HG03280 (cell line): ENCODE results near the gene MYOM3.

Source experiments
- ATAC-seq: cut with Tn5 transposase; IDR thresholded peaks from one replicate; pipeline ENCODE4 v1.9.1; 2021; ENCODE audit warnings: mild to moderate bottlenecking, moderate library complexity; ENCODE audit not compliant: unreplicated experiment

The MYOM3 gene

DNA sequence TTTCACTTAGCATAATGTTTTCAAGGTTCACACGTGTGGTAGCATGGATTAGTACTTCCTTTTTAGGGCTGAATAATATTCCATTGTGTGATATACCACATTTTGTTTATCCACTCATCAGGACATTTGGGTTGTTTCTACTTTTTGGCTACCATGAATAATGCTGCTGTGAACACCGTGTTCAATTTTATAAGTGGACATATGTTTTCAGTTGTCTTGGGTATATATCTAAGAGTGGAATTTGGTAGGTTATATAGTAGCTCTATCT is 27.2 kb upstream of the MYOM3 start:
- no peak for ATAC-seq

DNA sequence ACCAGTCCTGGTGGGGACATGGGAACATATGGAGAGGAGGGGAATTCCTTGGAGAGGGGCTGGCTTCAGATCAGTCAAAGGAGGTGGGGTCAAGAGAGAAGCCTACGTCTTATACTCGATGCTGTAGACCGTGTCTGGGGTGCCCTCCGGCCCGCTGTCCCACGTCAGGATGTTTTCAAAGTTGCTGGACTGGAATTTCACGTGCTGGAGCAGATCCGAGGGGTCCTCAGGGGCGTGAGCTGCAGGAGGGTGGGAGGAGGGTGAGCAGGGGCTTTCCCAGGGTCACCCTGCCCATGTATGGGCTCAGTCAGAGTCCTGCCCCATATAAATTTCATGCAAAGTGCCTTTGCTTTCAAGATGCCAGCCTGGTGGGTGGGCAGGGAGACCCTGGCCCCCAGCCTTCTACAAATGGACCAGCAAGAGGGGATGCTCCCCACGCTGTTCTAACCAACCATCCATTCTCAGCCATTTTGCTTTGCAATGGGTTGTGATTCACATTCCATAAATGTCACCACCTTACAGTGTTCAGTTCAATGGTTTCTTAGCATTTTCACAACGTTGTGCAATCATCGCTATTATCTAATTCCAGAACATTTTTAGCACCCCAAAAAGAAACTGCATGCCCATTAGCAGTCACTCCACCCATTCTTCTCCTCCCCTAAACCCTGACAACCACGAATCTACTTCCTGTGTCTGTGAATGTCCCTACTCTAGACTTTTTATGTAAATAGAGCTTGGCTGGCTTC is 26.7 kb upstream of the MYOM3 start:
- ATAC-seq: no peak

DNA sequence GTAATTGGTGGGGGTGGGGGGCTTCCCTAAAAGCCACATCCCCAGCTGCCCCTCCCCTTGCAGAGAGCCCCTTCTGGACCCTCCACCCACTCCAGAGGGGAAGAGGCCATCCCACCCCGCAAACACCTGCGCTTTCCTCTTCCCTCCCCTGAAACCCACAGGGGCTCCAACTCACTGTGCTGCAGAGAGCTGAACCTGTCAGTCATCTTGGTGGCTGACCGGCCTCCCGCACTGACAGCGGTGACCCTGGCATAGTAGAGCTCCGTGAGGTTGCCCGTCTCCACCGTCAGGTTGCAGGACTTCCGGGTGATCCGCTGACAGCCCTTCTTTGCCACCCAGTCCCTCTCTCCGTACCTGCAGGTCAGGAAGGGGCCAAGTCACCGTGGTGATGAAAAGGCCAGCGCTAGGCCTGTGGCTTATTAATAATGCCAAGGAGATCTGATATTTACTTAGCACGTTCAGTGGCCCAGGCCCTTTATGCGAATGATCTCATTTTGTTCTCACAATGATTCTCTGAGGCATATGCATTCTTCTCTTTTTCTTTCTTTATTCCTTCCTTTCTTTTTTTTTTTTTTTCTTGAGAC is 25.1 kb upstream of the MYOM3 start:
- ATAC-seq: no peak

DNA sequence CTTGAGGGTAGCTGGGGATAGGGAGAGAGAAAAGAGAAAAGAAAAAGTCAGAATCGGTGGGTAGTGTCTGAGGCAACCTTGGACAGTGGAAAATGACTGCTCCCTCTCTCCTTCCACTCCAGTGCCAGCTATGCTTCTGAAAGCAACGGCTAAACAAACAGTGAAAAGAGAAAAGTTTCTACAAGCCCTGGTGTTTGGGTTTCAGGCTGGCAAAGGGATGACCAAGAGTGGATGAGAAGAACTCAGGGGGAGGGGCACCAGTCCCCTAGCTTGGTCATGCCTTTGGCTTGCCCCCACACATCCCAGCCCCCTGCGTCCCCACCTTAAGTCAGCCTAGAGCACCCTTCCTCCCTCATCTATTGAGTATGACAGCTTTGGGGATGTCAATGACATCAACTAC is 22.4 kb upstream of the MYOM3 start:
- no peak for ATAC-seq

DNA sequence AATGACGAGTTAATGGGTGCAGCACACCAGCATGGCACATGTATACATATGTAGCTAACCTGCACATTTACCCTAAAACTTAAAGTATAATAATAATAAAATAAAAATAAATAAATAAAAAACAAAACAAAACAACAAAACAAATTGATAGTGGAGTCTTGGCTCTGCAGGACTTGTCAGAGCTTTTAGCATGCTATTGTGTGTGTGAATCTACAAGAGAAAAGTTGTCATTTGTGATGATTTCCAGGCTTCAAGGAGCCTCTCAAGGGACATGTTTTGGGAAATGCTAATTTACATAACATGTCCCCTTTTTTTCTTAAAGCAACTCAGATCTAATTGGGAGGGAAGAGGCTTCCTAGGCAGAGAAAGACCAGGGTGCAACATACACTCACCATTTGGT is 21.9 kb upstream of the MYOM3 start:
- ATAC-seq: no peak

DNA sequence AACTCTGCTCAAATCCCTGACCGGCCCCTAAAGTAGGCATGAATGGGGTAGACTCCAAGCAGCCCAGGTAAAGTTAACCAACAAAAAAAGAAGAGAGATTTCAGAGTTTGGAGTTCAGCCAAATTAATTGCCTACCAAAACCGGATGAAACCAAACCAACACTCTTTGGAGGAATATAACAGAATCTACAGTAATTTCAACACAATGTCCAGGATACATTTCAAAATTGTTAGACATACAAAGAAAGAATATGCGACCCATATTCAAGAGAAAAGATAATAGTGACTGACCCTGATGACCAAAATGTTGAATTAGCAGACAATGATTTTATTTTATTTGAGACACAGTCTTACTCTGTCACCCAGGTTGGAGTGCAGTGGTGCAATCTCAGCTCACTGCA is 18.4 kb upstream of the MYOM3 start:
- no peak for ATAC-seq

DNA sequence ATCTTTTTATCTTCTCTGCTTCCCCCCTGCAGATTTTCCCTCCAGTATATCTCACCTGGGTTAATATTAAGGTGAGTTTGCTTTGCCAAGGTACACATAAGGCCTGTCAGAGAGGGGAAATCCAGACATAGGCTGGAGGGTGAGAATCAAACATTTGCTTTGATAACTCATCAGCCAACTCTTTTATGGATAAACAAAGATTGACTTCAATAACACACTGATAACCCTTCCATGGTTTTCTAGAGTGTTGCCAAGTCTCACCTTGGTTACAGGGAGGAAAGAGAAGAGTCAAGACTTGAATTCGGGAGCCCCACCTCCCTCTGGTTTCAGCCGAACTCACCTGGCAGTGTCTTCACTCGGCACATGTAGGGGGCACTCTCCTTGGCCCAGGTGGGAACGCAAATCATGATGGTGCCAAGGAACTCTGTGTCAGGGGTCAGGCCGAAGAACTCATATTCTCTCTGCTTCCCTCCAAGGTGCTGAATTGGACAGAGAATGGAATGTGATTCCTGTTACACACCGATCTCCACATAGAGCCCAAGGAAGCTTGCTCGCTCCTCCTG is 15.9 kb upstream of the MYOM3 start:
- ATAC-seq: no peak

DNA sequence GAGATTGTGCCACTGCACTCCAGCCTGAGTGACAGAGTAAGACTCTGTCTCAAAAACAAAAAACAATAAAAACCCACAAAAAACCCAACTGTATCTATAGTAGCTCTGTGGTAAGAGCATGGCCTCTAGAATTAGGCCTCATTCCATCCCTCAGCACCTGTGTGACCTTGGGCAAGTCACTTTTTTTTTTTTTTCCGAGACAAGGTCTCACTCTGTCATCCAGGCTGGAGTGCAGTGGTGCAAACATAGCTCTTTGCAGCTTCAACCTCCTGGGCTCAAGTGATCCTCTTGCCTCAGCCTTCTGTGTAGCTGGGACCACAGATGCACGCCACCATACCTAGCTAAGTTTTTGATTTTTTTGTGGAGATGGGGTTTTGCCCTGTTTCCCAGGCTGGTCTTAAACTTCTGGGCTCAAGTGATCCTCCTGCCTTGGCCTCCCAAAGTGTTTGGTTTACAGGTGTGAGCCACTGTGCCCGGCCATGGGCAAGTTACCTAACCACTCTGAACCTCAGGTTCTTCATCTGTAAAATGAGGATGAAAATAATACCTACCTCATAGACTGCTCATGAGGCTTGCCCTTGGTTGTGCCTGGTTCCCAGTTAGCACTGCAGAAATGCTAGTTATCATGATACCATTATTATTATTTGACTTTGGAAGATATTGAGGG is 15.3 kb upstream of the MYOM3 start:
- ATAC-seq: no peak

DNA sequence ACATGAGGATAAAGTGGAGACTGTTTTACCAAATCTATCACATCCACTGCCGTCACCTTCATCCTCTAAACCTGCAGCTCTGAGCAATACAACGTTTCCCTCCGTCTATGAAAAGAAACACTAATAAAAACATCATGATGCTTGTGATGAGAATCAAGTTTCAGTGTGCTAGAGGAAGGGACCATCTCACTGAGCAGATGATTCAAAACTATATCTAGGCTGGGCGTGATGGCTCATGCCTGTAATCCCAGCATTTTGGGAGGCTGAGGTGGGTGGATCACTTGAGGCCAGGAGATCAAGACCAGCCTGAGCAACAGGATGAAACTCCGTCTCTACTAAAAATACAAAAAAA is 14.7 kb upstream of the MYOM3 start:
- ATAC-seq: no peak

DNA sequence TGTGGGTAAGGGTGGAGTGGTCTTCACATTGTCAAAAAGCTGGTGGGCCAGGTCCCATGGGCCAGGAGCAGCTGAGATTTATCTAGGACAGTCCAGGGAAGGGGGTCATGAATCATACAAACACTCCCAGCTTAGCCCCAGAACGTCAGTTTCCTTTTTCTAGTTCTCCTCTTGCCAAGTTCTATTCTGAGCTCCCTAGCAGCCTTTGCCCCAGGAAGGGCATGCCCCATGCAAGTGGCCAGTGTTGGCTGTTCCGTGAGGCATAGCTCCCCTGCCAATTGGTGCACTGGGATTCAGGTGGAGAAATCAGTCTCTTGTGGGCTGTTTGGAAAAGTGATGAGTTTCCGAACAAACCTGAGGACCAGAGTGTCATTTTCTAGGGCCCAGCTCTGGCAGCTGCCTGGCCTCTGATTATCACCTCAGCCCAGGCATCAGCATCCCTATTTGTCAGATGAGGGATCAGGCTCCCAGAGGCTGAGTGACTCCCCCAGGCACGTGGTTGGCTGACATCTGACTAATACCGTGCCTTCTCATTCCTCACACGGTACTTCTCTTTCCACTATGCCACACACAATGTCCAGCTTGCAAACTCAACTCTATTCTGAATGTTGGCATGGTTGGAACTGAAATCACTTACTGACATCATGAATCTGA is 14.2 kb upstream of the MYOM3 start:
- ATAC-seq: no peak

DNA sequence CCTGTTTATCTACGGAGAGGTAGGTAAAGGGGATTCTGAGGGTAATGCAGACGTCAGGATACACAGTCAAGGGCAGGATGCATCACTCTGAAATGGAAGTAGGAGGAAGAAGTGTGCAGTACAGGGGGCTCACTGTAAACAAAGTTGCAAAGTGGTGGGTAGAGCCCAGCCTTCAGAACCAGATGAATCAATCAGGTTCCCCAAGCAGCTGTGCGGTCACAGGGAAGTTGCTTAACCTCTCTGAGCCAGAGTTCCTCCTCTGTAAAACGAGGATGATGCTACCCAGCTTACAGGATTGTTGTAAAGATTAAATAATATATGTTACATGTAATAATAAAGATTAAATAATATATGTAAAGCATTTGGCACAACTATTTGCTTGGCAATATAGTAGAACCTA is 13.5 kb upstream of the MYOM3 start:
- no peak for ATAC-seq

DNA sequence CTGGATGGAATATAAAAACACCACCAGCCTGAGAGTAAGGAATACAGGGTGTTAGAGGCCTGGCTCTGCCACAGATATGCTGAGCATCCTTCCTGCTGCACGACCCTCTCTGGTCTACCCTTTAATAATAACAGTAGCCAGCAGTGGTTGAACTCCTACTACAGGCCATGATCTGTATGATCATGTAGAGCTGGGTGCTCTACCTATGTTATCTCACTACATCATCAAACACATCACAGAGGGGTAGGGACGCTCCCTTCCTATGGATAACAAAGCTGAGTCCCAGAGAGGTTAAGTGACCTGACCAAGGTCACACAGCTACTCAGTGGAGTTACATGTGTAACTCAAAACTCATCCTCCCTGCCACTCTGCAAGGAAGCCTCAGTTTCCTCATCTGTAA is 13.0 kb upstream of the MYOM3 start:
- no peak for ATAC-seq

DNA sequence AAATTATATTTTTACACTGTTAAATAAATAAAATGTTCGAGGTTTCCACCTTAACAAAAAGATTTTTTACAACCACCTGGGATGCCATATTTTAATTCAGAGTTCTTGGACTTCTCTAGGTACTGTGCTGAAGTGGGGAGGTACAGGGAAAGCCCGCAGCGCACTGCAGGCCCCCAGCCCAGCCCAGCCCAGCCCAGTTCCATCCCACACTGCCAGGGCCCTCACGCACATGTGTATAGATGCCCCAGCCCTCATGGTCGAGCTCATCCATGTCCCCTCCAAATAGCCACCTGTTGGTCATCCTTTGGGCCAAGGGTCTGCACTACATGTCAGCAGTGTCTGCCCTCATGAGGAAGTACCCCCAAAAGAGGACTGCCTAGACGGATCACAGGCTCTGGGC is 11.7 kb upstream of the MYOM3 start:
- no peak for ATAC-seq

DNA sequence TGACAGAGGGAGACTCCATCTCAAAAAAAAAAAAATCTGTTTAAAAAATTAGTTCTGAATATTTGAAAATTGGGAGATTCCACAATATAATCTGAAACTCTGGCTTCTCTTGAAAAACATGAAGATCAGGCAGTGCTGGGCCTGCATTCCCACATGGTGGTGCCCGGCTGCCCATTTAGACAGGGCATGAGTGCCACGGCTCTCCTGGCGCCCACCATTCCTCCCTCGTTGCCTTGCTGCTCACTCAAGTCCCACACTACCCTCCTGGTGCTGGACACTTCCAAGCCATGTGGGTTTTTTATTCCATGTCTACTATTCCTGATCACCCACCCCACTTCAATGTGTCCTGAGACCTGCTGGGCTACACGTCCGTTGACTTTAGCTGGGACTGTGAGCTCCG is 10.8 kb upstream of the MYOM3 start:
- no peak for ATAC-seq

DNA sequence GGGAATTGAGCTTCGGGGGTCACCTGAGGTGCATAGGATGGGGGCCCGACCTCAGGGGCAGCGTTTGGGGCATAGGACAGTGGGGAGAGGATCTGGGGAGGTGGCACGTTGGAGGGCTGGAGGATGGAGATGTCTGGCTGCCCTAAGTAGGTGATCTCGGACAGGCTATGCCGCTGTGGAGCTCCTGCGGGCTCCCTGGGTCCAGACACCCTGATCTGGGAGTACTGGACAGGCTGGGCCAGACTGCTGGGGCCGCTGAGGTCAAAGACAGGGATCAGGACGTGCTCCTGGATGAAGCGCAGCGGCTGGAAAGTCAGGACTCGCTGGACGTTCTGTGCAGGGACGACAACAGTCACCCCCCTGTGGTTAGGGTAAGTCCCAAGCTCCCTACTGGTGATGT is 9.5 kb upstream of the MYOM3 start:
- ATAC-seq: no peak

DNA sequence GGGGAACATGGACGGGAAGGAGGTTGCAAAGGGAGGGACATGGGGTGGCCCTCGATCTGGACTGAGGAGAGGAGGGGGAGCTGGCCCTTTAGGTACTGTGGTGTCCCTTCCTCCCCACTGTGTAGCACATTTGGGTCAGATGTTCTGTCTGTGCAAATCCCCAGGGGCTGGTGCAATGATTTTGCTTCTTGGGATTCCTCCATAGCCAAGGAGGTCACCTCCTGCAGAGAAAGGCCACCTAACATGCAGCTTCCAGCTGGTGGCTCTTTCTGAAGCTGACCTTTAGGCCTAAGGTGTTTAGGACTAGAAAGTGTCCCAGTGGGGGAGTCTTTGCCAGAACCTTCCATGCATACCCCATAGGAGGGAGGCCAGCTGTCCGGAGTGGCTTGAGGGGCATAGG is 9.0 kb upstream of the MYOM3 start:
- no peak for ATAC-seq

DNA sequence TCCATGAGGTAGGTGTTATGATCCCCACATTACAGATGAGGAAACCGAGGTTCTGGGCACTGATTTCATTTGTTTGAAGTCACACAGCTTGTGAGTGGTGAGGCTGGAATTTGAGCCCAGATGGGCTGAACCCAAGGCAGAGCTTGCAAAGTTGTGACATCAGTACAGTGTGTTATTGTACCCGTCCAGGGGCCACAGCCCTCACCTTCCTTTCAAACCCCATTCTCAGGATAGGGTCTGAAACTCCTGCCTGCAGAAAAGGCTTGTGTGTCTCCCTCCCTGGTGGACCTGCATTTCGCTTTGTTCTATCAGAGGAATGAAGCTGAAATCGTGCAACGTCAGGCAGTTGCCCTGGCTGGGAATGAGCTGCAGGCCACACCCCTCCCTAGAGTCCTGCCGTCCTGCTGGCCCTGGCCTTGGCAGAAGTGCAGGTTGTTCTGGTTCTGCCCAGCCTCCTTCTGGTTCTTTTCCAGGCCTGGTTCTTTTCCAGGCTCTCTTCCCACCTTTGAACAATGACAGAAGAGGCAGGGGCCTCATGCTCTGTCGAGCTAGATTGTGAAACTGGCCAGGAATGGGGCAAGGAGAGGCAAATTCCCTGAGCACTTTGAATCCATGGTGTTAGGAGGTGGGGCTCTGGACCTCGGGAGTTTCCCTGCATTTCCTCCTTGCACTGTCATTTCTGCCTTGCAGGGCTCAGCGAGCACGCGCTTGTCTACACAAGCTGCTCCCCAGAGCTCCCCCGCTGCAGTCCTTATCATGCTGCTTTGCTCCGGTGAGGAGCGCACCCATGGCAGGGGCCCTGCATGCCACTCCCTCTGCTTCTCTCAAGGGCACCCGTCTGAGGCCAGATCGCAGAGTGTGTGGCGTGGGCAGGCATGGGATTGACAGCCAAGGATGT is 8.2 kb upstream of the MYOM3 start:
- no peak for ATAC-seq

DNA sequence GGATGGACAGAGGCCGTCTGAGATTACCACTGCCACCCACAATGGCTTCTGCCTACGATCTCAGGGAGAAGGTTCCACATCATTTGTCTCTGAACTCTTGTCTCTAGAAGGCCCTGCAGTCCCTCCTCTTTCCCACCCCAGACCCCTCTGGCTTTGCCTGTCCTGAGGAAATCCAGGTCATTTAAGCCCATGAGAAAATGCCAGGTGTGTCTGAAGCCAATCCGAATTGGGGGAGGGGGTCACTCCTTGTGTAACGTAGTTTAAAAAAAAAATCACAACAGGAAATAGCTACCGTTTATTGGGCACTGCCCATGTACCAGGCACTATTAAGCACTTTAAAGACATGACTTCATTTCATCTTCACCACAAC is 7.5 kb upstream of the MYOM3 start:
- no peak for ATAC-seq

DNA sequence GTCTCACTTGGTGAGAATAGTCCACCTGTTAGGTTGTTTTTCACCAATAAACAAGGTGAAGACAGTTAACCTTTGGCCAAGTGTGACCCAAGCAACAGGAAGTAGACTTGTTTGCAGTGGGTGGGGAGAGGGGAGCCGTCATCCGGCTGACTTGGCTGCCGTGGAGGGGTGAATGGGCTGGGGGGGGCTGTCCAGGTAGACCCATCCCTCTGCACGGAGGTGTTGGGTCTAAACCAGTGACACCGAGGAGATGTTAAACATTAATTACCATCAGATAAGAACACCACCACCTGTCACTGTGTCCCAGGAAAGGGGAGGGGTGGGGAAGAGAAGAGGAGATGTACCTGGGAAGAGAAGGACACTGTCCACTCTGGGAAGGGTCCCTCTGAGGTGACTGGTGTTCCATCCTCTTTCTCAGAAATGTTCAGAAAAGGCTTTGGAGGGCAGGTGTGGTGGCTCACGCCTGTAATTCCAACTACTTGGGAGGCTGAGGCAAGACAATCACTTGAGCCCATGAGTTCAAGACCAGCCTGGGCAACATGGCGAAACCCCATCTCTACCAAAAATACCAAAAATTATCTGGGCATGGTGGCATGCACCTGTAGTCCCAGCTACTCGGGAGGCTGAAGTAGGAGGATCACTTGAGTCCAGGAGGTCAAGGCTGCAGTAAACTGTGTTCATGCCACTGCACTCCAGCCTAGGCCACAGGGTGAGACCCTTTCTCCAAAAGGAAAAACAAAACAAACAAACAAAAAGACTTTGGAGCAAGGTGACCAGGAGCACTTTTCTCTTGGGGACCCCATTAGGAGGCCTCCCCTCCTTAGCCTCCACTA is 6.7 kb upstream of the MYOM3 start:
- no peak for ATAC-seq

DNA sequence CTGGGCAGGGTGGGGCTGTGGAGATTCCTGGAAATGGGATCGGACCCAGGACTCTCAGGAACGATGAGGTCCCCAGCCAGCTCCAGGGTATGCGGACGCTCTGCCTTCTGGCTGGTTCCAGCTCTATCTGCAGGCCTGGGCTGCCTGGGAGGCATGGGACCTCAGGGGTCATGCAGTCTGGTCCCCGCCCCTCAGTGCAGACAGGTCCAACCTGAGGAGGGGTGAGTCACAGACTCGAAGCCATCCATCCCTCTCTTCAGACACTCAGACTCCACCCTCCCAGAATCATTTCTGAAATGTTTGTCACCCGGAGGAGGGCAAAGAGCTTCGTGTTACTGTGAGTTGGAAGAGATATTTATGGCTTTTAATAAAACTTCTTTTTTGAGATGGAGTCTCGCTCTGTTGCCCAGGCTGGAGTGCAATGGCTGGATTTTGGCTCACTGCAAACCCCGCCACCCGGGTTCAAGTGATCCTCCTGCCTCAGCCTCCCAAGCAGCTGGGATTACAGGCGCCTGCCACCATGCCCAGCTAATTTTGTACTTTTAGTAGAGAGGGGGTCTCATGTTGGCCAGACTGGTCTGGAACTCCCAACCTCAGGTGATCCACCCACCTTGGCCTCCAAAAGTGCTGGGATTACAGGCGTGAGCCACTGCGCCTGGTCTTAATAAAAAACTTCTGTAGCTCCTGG is 5.9 kb upstream of the MYOM3 start:
- no peak for ATAC-seq
